Measurements from ENCODE around the gene GPSM1.

DNA sequence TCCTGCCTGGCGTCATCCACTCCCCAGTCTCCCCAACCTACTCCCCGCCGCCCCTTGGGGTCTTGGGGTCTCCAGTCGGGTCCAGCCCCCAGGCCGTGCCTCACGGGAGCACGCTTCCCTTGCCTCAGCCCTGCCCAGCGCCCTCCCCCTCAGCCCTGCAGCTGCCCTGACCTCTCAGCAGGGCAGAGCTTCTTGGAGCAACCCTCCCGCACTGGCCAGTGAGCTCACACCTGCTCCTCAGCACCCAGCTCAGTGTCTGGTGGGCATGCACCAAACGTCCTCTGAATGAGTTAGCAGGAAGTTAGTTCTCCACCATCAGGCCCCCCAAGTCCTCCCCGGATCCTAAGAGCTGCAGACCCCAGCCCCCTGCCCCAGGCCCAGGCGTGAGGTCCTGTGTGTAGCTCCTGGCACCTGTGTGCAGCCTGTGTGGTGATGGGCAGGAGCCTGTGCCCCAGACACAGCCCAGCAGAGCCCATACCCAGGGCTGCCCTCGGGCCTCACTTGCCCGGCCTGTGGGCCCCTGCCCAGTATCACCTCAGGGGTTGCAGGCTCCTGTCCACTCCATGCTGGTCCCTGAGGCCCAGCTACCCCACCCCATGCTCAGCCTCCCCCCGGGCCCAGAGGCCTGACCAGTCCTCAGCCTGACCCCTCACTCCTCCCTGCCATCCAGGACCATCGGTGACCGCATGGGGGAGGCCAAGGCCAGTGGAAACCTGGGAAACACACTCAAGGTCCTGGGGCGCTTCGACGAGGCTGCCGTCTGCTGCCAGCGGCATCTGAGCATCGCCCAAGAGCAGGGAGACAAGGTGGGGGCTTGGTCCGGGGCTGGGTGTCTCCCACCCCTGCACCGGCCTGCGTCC is 8.2 kb downstream of the GPSM1 start:
- TF ChIP-seq EP300 (IDR thresholded peaks at IDR 0.05; ENCODE audit: borderline replicate concordance in 1 of 2, low read depth in 1 of 2, low read length in 1 of 2) = no peak
- TF ChIP-seq, protein P1, sequence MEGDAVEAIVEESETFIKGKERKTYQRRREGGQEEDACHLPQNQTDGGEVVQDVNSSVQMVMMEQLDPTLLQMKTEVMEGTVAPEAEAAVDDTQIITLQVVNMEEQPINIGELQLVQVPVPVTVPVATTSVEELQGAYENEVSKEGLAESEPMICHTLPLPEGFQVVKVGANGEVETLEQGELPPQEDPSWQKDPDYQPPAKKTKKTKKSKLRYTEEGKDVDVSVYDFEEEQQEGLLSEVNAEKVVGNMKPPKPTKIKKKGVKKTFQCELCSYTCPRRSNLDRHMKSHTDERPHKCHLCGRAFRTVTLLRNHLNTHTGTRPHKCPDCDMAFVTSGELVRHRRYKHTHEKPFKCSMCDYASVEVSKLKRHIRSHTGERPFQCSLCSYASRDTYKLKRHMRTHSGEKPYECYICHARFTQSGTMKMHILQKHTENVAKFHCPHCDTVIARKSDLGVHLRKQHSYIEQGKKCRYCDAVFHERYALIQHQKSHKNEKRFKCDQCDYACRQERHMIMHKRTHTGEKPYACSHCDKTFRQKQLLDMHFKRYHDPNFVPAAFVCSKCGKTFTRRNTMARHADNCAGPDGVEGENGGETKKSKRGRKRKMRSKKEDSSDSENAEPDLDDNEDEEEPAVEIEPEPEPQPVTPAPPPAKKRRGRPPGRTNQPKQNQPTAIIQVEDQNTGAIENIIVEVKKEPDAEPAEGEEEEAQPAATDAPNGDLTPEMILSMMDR (IDR thresholded peaks at IDR 0.05) = no peak
- no peak for TF ChIP-seq GATA2 (CRISPR knock-in tag; IDR thresholded peaks at IDR 0.05)
- no peak for TF ChIP-seq POLR2AphosphoS5 (IDR thresholded peaks at IDR 0.05; ENCODE audit: low read depth, low read length)

Measured in SK-N-SH (cell line).